ENCODE measurements around the gene CD160. TPM values are rescaled to one million over a fixed set of nuclear protein-coding genes. Genes with fewer than 3 reads are reported as not detected.

CD160 gene
- polyA plus RNA-seq, 4 donors: 0.34 to 4.3 (median 1.1) TPM

DNA sequence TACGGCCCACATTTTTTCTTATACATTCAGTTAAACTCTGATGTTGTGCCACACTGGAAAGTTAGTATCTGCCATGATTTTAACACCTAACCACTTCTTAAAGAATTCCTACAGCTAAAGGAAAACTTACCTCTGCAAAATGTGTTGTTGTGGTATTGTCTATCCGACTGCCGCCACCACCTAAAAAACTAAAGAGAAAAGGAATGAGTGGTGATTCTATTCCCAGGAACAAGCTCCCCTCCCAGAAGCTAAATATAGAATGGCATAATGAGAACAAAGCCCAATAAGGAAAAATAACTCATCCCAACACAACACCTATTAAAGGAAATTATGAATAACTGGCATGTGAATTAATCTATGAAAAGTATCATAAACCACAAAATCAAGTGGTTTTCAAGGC is 65.1 kb downstream of the CD160 start:
- Histone ChIP-seq H3K27me3 (ENCODE audit: control insufficient read depth in 3 of 3, insufficient read depth in 3 of 3, low read length in 3 of 3) (no peaks in the 10 kb centered on the region), H3K9me3 (ENCODE audit: control insufficient read depth in 2 of 2, insufficient read depth in 1 of 2, low read depth in 1 of 2, low read length in 1 of 2) (no peaks in the 10 kb centered on the region), H3K4me1 (ENCODE audit: control insufficient read depth in 3 of 3, insufficient read depth in 2 of 3, low read depth in 1 of 3, low read length in 2 of 3) (peaks cover 0 to 6% (median 4%) of the 10 kb centered on the region in 3 donors), H3K36me3 (ENCODE audit: control insufficient read depth in 3 of 3, insufficient read depth in 2 of 3, low read depth in 1 of 3, low read length in 3 of 3) (peaks cover 0 to 16% (median 0%) of the 10 kb centered on the region in 3 donors), H3K4me3 (ENCODE audit: low read depth in 1 of 3, low read length in 3 of 3) (no peak overlapping the region), H3K27ac (ENCODE audit: low read depth in 1 of 3, low read length in 2 of 3) (no peak overlapping the region)
- FAIRE-seq: no peak
- WGBS, 3 donors: 87 to 90% (median 88%) methylated on average over 3 of the region's 3 CpGs
- DNase-seq: no peak

- FAIRE-seq (no peak), DNase-seq (peak; percentile 58 to 61)
- H3K36me3 ChIP-seq (ENCODE audit: control insufficient read depth in 3 of 3, insufficient read depth in 2 of 3, low read depth in 1 of 3, low read length in 3 of 3): peaks cover 0 to 9% (median 0%) of the 10 kb centered on the region in 3 donors
- no peak overlapping the region for H3K4me3 ChIP-seq (ENCODE audit: low read depth in 1 of 3, low read length in 3 of 3)
- H3K9me3 ChIP-seq (ENCODE audit: control insufficient read depth in 2 of 2, insufficient read depth in 1 of 2, low read depth in 1 of 2, low read length in 1 of 2): no peaks in the 10 kb centered on the region
- peak overlapping the region in 2 of 3 donors; percentile 72 to 77 for H3K27ac ChIP-seq (ENCODE audit: low read depth in 1 of 3, low read length in 2 of 3)
- peaks cover 0 to 6% (median 4%) of the 10 kb centered on the region in 3 donors for H3K4me1 ChIP-seq (ENCODE audit: control insufficient read depth in 3 of 3, insufficient read depth in 2 of 3, low read depth in 1 of 3, low read length in 2 of 3)
- WGBS, 3 donors: 26 to 63% (median 33%) methylated on average over 1 of the region's 1 CpG
- no peaks in the 10 kb centered on the region for H3K27me3 ChIP-seq (ENCODE audit: control insufficient read depth in 3 of 3, insufficient read depth in 3 of 3, low read length in 3 of 3)
These were observed 66.2 kb downstream of the CD160 start for GRCh38 chr1:145785547-145785946.

DNA sequence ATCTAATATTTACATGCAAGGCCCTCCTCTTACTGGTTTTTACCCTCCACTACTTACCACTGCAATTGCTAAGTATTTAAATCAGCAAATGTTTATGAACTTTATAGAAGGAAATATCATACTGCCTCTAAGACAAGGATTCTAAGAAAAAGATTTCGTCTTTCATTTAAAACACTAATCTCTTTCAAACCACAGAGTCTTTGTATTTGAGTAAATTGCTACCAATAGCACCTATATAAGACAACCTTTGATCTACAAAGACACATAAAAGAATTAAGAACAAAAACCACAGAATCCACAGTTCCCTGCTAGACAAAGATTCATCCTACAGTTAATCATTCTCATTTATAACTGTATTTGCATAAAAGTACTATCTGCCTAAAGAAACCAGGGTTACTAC is 67.0 kb downstream of the CD160 start:
- peak overlapping the region in 1 of 3 donors; percentile 72 for H3K27ac ChIP-seq (ENCODE audit: low read depth in 1 of 3, low read length in 2 of 3)
- peaks cover 0 to 6% (median 4%) of the 10 kb centered on the region in 3 donors for H3K4me1 ChIP-seq (ENCODE audit: control insufficient read depth in 3 of 3, insufficient read depth in 2 of 3, low read depth in 1 of 3, low read length in 2 of 3)
- peaks cover 0 to 9% (median 0%) of the 10 kb centered on the region in 3 donors for H3K36me3 ChIP-seq (ENCODE audit: control insufficient read depth in 3 of 3, insufficient read depth in 2 of 3, low read depth in 1 of 3, low read length in 3 of 3)
- H3K27me3 ChIP-seq (ENCODE audit: control insufficient read depth in 3 of 3, insufficient read depth in 3 of 3, low read length in 3 of 3): no peaks in the 10 kb centered on the region
- FAIRE-seq: no peak
- DNase-seq: peak in 1 of 2 donors; percentile 21
- H3K9me3 ChIP-seq (ENCODE audit: control insufficient read depth in 2 of 2, insufficient read depth in 1 of 2, low read depth in 1 of 2, low read length in 1 of 2): no peaks in the 10 kb centered on the region
- 0 to 15% (median 0%) methylated on average over 1 of the region's 1 CpG for whole genome bisulfite sequencing, 3 donors
- H3K4me3 ChIP-seq (ENCODE audit: low read depth in 1 of 3, low read length in 3 of 3): no peak overlapping the region

DNA sequence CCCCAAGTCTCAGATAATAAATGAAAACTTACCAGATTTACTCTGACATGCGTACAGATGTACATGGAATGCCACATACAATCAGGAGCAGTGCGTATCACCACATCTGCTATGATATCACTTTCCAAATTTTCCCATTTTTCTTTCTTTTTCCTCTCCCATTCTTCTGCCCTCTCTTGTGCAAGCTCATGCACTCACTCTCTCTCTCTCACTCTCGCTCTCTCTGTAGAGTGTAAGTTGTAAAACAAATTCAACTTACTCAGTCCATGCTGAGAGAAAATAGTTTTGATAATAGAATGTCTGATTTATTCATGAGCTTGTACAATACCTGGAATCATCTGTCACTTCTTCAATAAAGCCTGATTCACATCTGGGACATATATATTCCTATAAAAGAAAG is 69.3 kb downstream of the CD160 start:
- peaks cover 0 to 6% (median 4%) of the 10 kb centered on the region in 3 donors for H3K4me1 ChIP-seq (ENCODE audit: control insufficient read depth in 3 of 3, insufficient read depth in 2 of 3, low read depth in 1 of 3, low read length in 2 of 3)
- 97 to 99% (median 97%) methylated on average over 3 of the region's 3 CpGs for WGBS, 3 donors
- DNase-seq (no peak), FAIRE-seq (no peak)
- H3K27ac ChIP-seq (ENCODE audit: low read depth in 1 of 3, low read length in 2 of 3): no peak overlapping the region
- no peaks in the 10 kb centered on the region for H3K9me3 ChIP-seq (ENCODE audit: control insufficient read depth in 2 of 2, insufficient read depth in 1 of 2, low read depth in 1 of 2, low read length in 1 of 2)
- H3K27me3 ChIP-seq (ENCODE audit: control insufficient read depth in 3 of 3, insufficient read depth in 3 of 3, low read length in 3 of 3): no peaks in the 10 kb centered on the region
- H3K4me3 ChIP-seq (ENCODE audit: low read depth in 1 of 3, low read length in 3 of 3): no peak overlapping the region
- peaks cover 0 to 5% (median 0%) of the 10 kb centered on the region in 3 donors for H3K36me3 ChIP-seq (ENCODE audit: control insufficient read depth in 3 of 3, insufficient read depth in 2 of 3, low read depth in 1 of 3, low read length in 3 of 3)

Other genes with a start within 250 kb of the CD160 start
- gene GPR89A, start 111.5 kb upstream of the CD160 start, polyA plus RNA-seq: 10 to 100 TPM; 16.5 to 47.0 (median 22.7) TPM
- 100 to 1,000 TPM in 2 of 4 donors, 10 to 100 TPM in 2; 15.1 to 268 (median 87.0) TPM for gene PDZK1, start 12.1 kb upstream of the CD160 start, polyA plus RNA-seq
- 10 to 100 TPM in 1 of 4 donors, 1 to 10 TPM in 3; 2.7 to 12.3 (median 4.0) TPM for gene RNF115, start 104.6 kb downstream of the CD160 start, polyA plus RNA-seq
- 10 to 100 TPM; 11.6 to 25.2 (median 17.3) TPM for gene POLR3C, start 104.7 kb downstream of the CD160 start, polyA plus RNA-seq
- gene NUDT17, start 126.1 kb downstream of the CD160 start, polyA plus RNA-seq: 1 to 10 TPM in 3 of 4 donors, under 1 TPM in 1; 0.54 to 4.4 (median 1.6) TPM
- gene PIAS3, start 139.6 kb downstream of the CD160 start, polyA plus RNA-seq: 10 to 100 TPM in 2 of 4 donors, 1 to 10 TPM in 2; 5.9 to 21.7 (median 9.2) TPM
- gene ANKRD35, start 166.4 kb downstream of the CD160 start, polyA plus RNA-seq: 1 to 10 TPM in 2 of 4 donors, under 1 TPM in 1, not detected in 1; 0.61 to 1.8 (median 1.1) TPM
- 1 to 10 TPM in 1 of 4 donors, under 1 TPM in 3; 0.52 to 1.9 (median 0.61) TPM for gene ITGA10, start 190.6 kb downstream of the CD160 start, polyA plus RNA-seq
- gene PEX11B, start 199.2 kb downstream of the CD160 start, polyA plus RNA-seq: 10 to 100 TPM; 30.6 to 41.2 (median 33.5) TPM
- gene RBM8A, start 208.0 kb downstream of the CD160 start, polyA plus RNA-seq: 100 to 1,000 TPM in 2 of 4 donors, 10 to 100 TPM in 2; 62.2 to 151 (median 105) TPM
- 1 to 10 TPM in 3 of 4 donors, under 1 TPM in 1; 0.67 to 7.1 (median 4.5) TPM for gene LIX1L, start 238.5 kb downstream of the CD160 start, polyA plus RNA-seq
- gene ANKRD34A, start 245.1 kb downstream of the CD160 start, polyA plus RNA-seq: 1 to 10 TPM in 1 of 4 donors, under 1 TPM in 3; 0.31 to 1.1 (median 0.51) TPM
- gene POLR3GL, start 245.2 kb downstream of the CD160 start, polyA plus RNA-seq: 10 to 100 TPM; 28.2 to 37.3 (median 33.8) TPM

All from small intestine (tissue), 7 donors.